Measurements from ENCODE around the gene GOLPH3. TPM values are rescaled to one million over a fixed set of nuclear protein-coding genes. Genes with fewer than 3 reads are reported as not detected.
"Not testable (repeated sequence)": the region's sequence is repeated elsewhere in the genome, so short reads cannot be mapped to it uniquely, and the experiment has no call there.

GOLPH3 gene
- total and polyA plus RNA-seq, 7 donors, result 23.0 to 55.3 (median 31.0) TPM

DNA sequence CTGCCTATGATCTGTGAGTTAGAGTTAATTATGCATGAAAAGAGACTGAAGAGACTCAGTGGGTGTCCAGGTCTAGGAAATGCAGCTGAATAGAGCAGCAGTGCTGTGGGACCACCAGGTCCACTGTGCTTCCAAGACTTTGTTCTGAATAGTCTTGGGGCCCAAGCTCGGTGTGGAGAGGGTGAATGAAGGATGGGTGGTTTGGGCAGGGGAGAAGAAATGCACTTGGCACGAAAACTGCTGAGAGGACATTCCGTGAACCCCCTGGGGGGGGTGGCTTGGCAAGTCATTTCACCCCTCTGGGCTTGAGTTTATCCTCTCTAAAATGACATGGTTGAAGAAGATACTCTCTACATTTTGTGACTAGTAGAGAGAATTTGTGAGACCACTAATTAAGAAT is 36.0 kb upstream of the GOLPH3 start:
- intact Hi-C loops (cut with DNase I), result no loop called here
- TF ChIP-seq, protein P1, sequence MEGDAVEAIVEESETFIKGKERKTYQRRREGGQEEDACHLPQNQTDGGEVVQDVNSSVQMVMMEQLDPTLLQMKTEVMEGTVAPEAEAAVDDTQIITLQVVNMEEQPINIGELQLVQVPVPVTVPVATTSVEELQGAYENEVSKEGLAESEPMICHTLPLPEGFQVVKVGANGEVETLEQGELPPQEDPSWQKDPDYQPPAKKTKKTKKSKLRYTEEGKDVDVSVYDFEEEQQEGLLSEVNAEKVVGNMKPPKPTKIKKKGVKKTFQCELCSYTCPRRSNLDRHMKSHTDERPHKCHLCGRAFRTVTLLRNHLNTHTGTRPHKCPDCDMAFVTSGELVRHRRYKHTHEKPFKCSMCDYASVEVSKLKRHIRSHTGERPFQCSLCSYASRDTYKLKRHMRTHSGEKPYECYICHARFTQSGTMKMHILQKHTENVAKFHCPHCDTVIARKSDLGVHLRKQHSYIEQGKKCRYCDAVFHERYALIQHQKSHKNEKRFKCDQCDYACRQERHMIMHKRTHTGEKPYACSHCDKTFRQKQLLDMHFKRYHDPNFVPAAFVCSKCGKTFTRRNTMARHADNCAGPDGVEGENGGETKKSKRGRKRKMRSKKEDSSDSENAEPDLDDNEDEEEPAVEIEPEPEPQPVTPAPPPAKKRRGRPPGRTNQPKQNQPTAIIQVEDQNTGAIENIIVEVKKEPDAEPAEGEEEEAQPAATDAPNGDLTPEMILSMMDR (IDR thresholded peaks at IDR 0.05), result no peak
- H3K9me3 ChIP-seq, result no peaks in the 10 kb centered on the region
- H3K4me3 ChIP-seq, result no peak overlapping the region
- ATAC-seq, result no peak
- H3K36me3 ChIP-seq (ENCODE audit: insufficient read depth in 1 of 2, low read depth in 1 of 2), result no peaks in the 10 kb centered on the region
- H3K27me3 ChIP-seq (ENCODE audit: insufficient read depth in 3 of 3, low read length in 2 of 3), result no peaks in the 10 kb centered on the region
- no peak for DNase-seq
- no peak overlapping the region for H3K27ac ChIP-seq
- H3K4me1 ChIP-seq, result no peaks in the 10 kb centered on the region
- 73 to 82% (median 78%) methylated on average over 3 of the region's 3 CpGs for WGBS, 3 donors

DNA sequence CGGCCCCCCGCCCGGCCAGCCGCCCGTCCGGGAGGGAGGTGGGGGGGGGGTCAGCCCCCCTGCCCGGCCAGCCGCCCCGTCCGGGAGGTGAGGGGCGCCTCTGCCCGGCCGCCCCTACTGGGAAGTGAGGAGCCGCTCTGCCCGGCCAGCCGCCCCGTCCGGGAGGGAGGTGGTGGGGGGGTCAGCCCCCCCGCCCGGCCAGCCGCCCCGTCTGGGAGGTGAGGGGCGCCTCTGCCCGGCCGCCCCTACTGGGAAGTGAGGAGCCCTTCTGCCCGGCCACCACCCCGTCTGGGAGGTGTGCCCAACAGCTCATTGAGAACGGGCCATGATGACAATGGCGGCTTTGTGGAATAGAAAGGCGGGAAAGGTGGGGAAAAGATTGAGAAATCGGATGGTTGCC is 34.7 kb upstream of the GOLPH3 start:
- H3K9me3 ChIP-seq; ATAC-seq; intact Hi-C loops (cut with DNase I); H3K27me3 ChIP-seq (ENCODE audit: insufficient read depth in 3 of 3, low read length in 2 of 3); H3K27ac ChIP-seq; H3K4me3 ChIP-seq; DNase-seq; H3K36me3 ChIP-seq (ENCODE audit: insufficient read depth in 1 of 2, low read depth in 1 of 2); H3K4me1 ChIP-seq: not testable (repeated sequence)
- WGBS, 3 donors, result 85 to 95% (median 92%) methylated on average over 4 to 16 of the region's 31 CpGs

DNA sequence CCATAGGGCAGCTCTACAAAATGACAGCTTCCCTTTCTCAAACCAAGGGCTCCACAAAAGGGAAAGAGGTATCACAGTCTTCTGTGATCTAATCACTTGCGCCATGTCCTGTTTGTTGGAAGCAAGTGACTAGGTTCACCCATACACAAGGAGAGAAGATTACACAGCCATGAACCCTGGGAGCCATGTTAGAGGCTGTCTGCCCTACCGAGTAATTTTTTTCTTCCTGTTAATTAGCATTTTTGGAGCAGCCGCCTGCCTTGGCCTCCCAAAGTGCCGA is 33.2 kb upstream of the GOLPH3 start:
- Histone ChIP-seq H3K27ac (no peak overlapping the region), H3K4me3 (no peak overlapping the region), H3K4me1 (no peaks in the 10 kb centered on the region), H3K27me3 (ENCODE audit: insufficient read depth in 3 of 3, low read length in 2 of 3) (no peaks in the 10 kb centered on the region), H3K36me3 (ENCODE audit: insufficient read depth in 1 of 2, low read depth in 1 of 2) (no peaks in the 10 kb centered on the region), H3K9me3 (no peaks in the 10 kb centered on the region)
- DNase-seq, result no peak
- intact Hi-C loops (cut with DNase I), result no loop called here
- WGBS, 3 donors, result 95 to 96% (median 95%) methylated on average over 4 of the region's 4 CpGs
- ATAC-seq, result no peak
- TF ChIP-seq, protein P1 (IDR thresholded peaks at IDR 0.05), result no peak

DNA sequence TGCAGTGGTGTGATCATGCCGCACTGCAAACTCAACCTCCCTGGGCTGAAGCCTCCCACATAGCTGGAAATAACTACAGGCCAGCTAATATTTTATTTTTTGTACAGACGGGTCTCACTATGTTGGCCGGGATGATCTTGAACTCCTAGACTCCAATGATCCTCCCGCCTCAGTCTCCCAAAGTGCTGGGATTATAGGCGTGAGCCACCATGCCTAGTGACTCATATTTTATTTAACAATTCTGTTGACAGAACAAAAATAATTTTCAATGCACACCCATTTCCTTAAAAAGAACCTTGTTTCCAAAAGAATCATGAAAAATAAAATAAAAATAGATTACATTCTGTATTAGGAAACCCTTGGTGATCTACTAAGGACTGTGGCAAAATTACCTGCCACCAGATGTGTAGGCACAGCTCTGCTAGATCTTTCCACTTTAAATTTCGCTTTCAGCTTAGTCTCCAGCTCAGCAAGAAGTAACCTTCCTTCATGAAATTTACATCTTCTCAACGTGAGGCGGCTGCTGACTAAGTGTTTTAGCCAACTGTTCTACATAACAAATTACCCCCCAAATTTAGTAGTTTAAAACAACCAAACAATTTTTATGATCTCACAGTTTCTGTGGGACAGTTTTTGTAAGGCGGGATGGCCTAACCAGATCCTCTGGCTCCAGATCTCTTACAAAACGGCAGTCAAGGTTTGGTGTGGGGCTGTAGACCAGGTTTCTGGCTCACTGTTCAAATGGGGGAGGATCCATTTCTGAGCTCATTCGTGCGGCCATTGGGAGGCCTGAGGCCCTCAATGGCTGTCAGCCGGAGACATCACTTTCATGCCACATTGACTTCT is 32.6 kb upstream of the GOLPH3 start:
- no peaks in the 10 kb centered on the region for H3K36me3 ChIP-seq (ENCODE audit: insufficient read depth in 1 of 2, low read depth in 1 of 2)
- 85 to 89% (median 86%) methylated on average over 13 of the region's 13 CpGs for WGBS, 3 donors
- DNase-seq, result no peak
- TF ChIP-seq, protein P1 (IDR thresholded peaks at IDR 0.05), result no peak
- no peak for ATAC-seq
- no peaks in the 10 kb centered on the region for H3K9me3 ChIP-seq
- no peaks in the 10 kb centered on the region for H3K27me3 ChIP-seq (ENCODE audit: insufficient read depth in 3 of 3, low read length in 2 of 3)
- no peak overlapping the region for H3K27ac ChIP-seq
- intact Hi-C loops (cut with DNase I), result no loop called here
- no peak overlapping the region for H3K4me3 ChIP-seq
- H3K4me1 ChIP-seq, result no peaks in the 10 kb centered on the region

DNA sequence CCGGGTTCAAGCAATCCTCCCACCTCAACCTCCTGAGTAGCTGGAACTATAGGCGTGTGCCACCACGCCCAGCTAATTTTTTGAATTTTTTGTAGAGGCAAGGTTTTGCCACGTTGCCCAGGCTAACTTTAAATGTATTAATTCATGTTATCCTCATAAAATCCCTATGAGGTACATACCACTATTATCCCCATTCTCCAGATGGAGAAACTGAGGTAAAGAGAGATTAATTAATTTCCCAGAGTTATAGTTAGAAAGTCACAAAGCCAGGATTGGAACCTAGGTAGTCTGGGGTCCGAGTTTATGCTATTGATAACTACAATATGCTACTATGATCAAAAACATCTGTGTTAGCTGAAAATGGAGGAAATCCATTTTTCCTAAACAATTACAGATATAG is 31.9 kb upstream of the GOLPH3 start:
- 86 to 92% (median 89%) methylated on average over 5 of the region's 5 CpGs for WGBS, 3 donors
- ATAC-seq, result no peak

More for the DNA sequence above, 31.9 kb upstream of the GOLPH3 start:
- no peaks in the 10 kb centered on the region for H3K9me3 ChIP-seq
- no peak overlapping the region for H3K27ac ChIP-seq
- H3K36me3 ChIP-seq (ENCODE audit: insufficient read depth in 1 of 2, low read depth in 1 of 2), result no peaks in the 10 kb centered on the region
- intact Hi-C loops (cut with DNase I), result no loop called here
- TF ChIP-seq, protein P1 (IDR thresholded peaks at IDR 0.05), result no peak
- DNase-seq, result no peak
- H3K4me1 ChIP-seq, result no peaks in the 10 kb centered on the region
- no peaks in the 10 kb centered on the region for H3K27me3 ChIP-seq (ENCODE audit: insufficient read depth in 3 of 3, low read length in 2 of 3)
- H3K4me3 ChIP-seq, result no peak overlapping the region
